COLO829 (cell line): ENCODE results near the gene GPR50.

Source experiments
- DNase-seq: peaks from one replicate; pipeline ENCODE4 v3.0.0; 2012; ENCODE audit warnings: low spot score

Gene GPR50

GRCh38 chrX:151176231-151176750, at the start of gene GPR50:
TSS of gene GPR50 (plus strand) at chrX:151176584. CDS start at chrX:151176722, 138 bp downstream.
- no peak for DNase-seq

- DNase-seq, result no peak
Observed at GRCh38 chrX:151132531-151132930, 43.9 kb upstream of the GPR50 start.

- DNase-seq, result peak; percentile 45
Observed at GRCh38 chrX:151151665-151152267, 24.6 kb upstream of the GPR50 start.

DNA sequence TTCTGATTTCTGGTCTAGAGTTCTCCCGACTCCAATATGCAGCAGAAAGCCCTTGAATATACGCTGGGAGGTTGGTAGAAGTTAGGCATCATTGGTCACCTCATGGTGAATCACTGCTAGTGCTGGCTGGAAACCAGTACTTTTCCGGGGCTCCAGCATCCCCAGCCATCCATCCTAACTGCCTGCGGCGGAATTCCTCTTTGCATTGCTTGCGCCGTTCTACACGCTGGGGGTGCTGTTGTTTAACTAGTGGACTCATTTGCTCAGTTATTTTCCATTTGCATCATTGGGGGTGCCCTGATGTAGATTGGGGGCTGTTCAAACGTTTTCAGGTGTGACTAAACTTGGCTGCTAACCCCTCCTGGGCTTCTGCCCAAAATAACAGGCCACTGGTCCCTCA, 23.3 kb upstream of the GPR50 start:
- DNase-seq, result peak; percentile 2

DNA sequence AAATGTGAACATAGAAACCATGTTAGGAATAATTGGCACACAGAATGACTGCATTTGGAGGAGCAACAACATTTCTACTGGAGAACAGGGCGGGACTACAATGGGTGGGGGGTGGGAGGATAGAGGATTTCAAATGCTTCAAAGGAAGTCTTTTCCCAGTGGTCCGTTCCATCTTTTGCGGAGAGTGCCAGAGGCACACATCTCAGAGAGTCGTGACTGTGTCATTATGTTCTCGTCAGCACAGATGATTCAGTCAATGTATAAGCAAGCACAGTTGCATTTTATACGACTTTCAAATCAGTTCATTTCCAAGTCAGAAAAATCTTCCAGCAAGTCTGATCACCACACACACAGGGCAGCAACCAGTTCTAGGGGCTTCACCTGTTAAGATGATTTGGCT, 22.7 kb upstream of the GPR50 start:
- peak; percentile 1 for DNase-seq

DNA sequence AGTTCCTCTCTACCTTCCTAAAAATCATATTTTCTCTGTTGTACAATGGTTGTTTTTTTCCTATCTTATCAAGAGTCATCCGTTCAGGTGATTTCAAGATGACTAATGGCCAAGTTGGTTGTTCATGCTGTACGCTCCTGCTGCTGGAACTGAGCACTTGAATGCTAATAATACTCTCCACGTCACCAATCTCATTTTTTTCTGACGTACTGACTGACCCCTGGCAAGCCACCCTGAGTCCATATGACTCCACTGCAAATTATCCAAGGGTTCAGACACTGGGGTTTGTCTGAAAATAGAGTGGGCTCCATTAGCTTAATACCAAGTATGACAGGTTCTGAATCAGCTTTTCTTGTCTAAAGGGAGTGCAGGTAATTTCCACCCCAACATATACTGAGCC, 21.1 kb upstream of the GPR50 start:
- DNase-seq, result no peak

GRCh38 chrX:151161690-151162089, 14.7 kb upstream of the GPR50 start:
- no peak for DNase-seq

DNA sequence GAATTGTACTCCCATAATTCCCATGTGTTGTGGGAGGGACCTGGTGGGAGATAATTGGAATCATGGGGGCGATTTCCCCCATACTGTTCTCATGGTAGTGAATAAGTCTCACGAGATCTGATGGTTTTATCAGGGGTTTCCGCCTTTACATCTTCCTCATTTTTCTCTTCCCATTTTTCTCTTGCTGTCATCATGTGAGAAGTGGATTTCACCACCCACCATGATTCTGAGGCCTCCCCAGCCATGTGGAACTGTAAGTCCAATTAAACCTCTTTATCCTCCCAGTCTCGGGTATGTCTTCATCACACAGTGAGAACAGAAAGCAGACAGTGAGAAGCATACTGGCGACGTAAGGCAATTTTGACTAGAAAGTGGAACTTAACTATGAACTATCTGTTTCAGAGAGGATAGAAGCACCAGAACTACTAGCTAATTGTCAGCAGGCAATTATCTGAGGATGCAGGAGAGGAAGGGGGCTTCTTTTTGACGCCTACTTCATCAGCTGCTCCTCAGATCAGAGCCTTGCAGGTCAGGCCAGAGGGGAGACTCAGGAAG, 8.5 kb upstream of the GPR50 start:
- no peak for DNase-seq

DNA sequence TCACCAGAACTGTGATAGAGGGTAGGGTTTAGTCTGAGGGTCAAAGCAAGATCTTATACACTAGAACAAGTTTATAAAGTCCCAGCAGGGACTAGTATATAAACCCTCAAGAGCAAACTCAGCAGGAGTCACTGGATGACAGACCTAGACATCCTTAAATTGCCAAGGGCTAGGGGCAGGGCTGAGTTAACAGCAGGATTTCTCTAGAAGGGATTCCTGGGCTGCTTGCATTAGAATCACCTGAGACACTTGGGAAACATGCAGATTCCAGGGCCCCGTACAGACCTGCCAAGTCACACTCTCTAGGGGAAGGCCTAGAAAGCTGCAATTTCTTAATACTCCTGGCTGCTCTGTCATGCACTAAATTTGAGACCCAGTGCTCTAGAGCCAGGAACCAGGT, 6.6 kb upstream of the GPR50 start:
- no peak for DNase-seq

GRCh38 chrX:151174581-151175282, 1.7 kb upstream of the GPR50 start:
- no peak for DNase-seq

DNA sequence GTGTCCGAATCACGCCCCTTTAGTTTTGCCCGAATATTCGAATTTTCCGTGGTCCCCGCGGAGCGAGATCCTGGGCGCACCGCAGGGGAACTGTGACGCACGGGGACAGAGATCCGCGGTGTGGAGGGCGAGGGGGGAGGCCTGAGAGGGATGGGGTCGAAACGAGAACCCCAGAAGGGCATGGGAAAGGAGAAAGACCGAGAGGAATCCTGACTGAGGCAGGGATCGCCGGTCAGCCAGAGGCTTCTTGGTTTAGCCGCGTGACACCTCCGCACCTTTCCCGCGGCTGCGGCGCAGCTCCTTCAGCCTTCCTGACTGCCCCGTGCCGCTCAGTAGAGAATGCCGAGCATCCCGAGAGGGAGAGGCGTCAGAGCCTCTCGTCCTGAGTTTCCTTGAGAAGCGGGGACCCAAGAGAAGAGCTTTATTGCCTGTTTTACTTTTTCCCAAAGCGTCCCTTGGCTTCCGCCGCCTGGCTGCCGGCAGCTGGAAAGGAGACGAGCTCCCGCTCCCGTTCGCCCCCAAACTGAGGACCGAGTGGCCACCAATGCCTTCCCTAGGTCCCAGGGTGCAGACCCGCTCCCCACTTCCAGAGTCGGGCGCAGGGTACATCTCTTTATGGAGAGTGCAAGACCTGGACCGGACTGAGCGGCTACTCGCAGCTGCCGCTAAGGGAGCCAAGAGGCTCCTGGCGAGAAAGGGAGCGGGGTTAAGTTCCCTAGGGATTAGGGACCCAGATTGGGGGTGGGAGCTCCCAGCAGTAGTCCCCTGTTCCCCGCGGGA, 911 bp upstream of the GPR50 start:
- DNase-seq, result no peak

DNA sequence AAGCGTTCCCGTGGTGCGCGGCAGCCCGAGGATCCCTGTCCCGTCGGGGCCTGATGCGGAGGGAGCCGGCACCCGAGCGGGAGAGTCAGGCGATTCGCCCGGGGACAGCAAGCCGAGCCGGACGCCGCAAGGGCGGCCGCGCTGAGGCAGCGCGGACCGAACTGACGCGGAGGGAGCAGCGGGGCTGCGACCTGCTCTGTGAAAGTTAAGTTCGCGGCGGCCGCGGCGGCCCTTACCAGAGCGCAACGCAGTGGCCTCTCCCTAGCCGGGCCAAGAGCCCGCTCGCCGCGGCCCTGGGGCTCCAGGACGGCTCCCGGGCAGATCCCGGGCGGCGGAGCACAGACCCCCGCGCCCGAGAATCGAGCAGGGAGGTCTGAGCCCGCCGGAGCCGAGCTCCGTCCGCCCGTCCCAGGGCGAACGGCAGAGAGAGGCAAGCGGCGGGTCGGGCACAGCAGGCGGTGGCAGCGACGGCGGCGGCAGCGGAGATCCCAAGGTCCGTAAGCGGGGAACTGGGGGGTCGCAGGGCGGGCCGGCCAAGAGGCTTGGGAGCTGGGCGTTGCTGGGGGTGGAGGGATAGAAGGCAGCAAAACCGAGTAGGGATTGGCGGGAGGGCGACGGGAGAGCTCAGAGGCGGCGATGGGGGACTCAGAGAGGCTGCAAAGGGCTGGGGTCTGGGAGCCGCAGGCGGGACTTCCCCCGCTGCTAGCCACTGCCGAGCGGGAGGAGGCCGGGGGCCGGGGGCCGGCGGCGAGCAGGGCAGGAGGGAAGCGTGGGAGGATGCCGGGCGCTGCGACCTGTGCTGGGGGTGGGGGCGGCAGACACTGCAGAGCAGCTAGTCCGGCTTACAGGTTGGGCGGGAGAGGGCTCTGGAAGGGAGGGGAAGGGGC, 1.0 kb downstream of the GPR50 start:
- no peak for DNase-seq

DNA sequence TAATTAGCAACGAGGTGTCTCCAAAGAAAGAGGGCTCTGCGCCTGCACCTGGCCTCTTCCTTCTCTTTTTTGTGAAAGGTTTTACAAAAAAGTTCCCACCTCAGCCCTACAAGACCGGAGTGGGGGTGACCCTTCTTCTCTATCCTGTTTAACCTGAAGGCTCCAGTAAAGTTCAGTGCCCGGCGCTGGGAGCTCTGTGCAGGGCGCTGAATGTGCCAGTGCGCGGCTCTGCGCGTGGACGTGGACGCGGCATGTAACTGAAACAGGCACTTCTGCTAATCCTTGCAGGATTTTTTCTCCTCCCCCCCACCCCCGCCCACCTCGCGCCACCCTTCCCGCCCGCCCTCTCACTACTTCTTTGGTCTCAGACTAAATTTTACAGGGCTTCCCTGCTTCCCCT, 2.4 kb downstream of the GPR50 start:
- DNase-seq, result no peak

GRCh38 chrX:151180400-151180799, 4.0 kb downstream of the GPR50 start:
- no peak for DNase-seq

DNA sequence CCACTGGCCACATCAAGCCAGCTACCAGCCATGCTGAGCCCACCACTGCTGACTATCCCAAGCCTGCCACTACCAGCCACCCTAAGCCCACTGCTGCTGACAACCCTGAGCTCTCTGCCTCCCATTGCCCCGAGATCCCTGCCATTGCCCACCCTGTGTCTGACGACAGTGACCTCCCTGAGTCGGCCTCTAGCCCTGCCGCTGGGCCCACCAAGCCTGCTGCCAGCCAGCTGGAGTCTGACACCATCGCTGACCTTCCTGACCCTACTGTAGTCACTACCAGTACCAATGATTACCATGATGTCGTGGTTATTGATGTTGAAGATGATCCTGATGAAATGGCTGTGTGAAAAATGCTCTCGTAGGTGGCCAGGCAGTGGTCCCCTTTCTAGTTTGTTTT, 4.7 kb downstream of the GPR50 start:
- no peak for DNase-seq

DNA sequence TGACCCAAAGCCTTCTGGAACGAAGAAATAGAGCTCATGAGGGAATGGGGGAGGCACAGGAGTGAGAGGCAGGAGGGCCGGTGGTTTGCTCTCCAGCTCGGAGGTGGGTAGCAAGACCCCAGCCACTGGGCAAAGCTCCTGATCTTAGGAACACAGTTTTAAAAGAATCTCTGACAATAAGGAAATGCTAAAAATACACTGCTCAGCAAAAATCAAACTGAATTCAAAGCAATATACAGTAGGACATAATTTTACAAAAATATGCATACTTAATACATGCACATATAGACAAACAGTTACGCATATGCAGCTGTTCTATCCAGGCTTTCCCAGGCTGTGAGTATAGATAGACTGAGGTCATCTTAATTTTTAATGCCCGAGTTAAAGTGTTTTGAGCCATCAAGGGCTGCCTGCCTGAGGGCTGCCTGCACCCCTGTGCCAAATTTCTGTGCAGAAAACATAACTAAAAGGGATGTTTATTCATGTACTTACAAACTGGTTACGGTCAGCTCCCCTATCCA, 6.9 kb downstream of the GPR50 start:
- DNase-seq, result no peak

DNA sequence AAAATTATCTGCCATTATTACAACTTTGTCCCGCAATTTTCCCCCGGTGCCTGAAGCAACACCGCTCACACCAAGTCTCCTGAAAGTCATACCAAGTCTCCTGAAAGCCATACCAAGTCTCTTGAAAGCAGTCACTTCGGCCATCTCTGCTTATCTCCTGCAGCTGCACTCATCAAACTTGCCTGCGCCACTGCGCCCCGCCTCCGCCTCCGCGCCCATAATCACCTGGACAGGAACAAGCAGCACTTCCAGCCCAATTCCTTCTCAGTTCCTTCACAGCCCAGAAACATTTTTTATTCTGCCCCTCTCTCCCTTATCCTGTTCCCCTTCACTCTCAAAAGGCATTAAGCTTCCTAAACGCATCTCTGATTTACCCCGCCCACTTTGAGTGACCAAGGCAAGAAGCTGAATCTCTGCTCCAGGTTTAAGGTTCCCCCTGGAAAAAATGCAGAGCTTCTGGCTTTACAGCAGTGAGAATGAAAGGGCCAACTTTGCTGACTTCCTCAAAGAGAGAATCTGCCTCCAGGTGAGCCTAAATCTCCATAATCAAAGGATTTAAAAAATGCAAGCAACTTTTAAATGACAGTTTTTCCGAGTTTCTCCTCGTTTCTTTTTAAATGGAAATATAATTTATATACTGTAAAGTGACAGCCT, 7.7 kb downstream of the GPR50 start:
- no peak for DNase-seq

DNA sequence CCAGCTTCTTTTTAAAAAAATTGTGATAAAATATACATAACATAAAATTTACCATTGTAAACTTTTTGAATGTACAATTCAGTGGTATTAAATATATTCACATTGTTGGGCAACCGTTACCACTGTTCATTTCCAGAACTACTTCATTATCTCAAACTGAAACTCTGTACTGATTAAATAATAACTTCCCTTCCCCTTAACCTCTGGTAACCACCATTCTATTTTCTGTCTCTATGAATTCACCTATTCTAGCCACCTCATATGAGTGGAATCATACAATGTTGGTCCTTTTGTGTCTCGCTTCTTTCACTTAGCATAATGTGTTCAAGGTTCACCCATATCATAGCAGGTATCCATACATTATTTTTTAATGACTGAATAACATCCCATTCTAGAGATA, 8.3 kb downstream of the GPR50 start:
- DNase-seq, result no peak

DNA sequence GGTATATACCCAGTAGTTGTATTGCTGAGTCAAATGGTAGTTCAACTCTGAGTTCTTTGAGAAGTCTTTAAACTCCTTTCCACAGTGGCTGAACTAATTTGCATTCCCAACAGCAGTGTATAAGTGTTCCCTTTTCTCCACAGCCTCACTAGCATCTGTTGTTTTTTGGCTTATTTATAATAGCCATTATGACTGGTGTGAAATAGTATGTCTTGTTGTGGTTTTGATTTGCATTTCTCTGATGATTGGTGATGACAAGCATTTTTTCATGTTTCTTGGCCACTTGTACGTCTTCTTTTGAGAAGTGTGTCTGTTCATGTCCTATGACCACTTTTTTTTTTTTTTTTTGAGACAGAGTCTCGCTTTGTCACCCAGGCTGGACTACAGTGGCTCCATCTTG, 30.5 kb downstream of the GPR50 start:
- DNase-seq, result no peak

DNA sequence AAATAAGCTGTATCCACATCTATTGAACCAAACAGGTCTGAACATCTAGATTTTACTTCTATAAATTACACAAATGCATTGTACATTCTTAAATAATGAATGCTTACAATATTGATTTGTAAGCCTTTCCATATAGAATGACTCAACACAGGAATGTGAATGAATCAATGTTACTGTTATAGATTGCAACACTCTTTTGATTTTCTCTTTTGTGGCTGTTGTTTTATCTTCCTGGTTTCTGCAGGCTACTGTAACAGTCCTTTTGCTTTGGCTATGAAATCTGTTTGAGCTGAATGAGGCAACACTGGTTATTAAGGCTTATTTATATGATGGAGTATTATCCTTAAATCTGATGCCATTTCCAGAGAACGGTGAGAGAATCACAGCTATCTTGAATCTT, 49.5 kb downstream of the GPR50 start:
- DNase-seq, result no peak

GRCh38 chrX:151226941-151227340, 50.6 kb downstream of the GPR50 start:
- no peak for DNase-seq
